Measurements from ENCODE around the gene MGAT4B. TPM values are rescaled to one million over a fixed set of nuclear protein-coding genes. Genes with fewer than 3 reads are reported as not detected.

Gene MGAT4B
- total RNA-seq, 1 donor from 2014 or later, result 163 TPM

DNA sequence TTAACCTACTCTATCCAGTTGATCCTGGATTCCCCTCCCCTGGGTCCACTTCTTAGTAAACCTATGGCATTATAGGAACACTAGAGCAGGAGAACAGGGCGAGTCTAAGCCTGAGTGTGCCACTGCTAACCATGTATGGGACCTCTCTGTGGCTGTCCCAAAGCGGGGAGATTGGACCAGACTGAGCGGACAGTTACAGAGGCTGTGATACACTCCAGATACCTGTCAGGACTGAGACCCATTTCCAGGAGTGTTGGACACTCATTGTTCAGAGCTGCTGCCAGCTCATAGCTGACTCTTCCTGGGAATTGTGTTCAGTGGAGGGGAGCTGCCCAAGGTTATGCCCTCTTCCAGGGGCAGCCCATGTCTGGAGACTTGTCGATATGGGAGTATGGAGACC lies 24.8 kb downstream of the MGAT4B start:
- TF ChIP-seq, protein P1, sequence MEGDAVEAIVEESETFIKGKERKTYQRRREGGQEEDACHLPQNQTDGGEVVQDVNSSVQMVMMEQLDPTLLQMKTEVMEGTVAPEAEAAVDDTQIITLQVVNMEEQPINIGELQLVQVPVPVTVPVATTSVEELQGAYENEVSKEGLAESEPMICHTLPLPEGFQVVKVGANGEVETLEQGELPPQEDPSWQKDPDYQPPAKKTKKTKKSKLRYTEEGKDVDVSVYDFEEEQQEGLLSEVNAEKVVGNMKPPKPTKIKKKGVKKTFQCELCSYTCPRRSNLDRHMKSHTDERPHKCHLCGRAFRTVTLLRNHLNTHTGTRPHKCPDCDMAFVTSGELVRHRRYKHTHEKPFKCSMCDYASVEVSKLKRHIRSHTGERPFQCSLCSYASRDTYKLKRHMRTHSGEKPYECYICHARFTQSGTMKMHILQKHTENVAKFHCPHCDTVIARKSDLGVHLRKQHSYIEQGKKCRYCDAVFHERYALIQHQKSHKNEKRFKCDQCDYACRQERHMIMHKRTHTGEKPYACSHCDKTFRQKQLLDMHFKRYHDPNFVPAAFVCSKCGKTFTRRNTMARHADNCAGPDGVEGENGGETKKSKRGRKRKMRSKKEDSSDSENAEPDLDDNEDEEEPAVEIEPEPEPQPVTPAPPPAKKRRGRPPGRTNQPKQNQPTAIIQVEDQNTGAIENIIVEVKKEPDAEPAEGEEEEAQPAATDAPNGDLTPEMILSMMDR (IDR thresholded peaks at IDR 0.05; ENCODE audit: unreplicated experiment), result no peak

DNA sequence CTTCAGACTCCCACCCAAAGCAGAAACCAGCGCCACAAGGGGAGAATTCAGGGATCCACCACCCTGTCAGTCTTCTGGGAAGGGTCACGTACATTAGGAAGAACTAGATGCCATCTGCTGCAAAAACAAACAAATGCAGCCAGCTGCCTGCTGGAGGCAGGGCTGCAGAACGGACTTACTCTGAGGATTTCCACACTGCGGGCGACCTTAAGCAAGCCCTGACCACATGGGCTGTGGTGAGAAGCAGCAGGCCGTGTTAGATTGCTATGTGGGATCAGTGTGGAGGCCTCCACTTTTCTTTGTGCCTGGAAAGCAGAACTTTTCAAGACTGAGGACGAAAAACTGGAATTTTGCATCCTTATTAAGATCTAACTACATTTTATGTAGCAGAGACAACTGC lies 26.3 kb downstream of the MGAT4B start:
- DNase-seq (ENCODE audit: low spot score), result no peak
- H3K27ac Mint-ChIP-seq (ENCODE audit: unreplicated experiment), result no peak overlapping the region
- peaks cover 31% of the 10 kb centered on the region for H3K36me3 Mint-ChIP-seq (ENCODE audit: low read depth, unreplicated experiment)
- TF ChIP-seq, protein P1 (IDR thresholded peaks at IDR 0.05; ENCODE audit: unreplicated experiment), result no peak
- H3K27me3 Mint-ChIP-seq (ENCODE audit: unreplicated experiment), result peaks cover 5% of the 10 kb centered on the region
- H3K4me1 Mint-ChIP-seq (ENCODE audit: unreplicated experiment), result peaks cover 6% of the 10 kb centered on the region
- H3K9me3 Mint-ChIP-seq (ENCODE audit: unreplicated experiment), result no peaks in the 10 kb centered on the region
- H3K4me3 Mint-ChIP-seq (ENCODE audit: unreplicated experiment), result no peak overlapping the region

More for the DNA sequence above, 24.8 kb downstream of the MGAT4B start:
- DNase-seq (ENCODE audit: low spot score), result no peak
- Mint-ChIP-seq H3K27me3 (ENCODE audit: unreplicated experiment) (peaks cover 5% of the 10 kb centered on the region), H3K4me1 (ENCODE audit: unreplicated experiment) (peaks cover 6% of the 10 kb centered on the region), H3K9me3 (ENCODE audit: unreplicated experiment) (no peaks in the 10 kb centered on the region), H3K27ac (ENCODE audit: unreplicated experiment) (no peak overlapping the region), H3K4me3 (ENCODE audit: unreplicated experiment) (no peak overlapping the region), H3K36me3 (ENCODE audit: low read depth, unreplicated experiment) (peaks cover 23% of the 10 kb centered on the region)

DNA sequence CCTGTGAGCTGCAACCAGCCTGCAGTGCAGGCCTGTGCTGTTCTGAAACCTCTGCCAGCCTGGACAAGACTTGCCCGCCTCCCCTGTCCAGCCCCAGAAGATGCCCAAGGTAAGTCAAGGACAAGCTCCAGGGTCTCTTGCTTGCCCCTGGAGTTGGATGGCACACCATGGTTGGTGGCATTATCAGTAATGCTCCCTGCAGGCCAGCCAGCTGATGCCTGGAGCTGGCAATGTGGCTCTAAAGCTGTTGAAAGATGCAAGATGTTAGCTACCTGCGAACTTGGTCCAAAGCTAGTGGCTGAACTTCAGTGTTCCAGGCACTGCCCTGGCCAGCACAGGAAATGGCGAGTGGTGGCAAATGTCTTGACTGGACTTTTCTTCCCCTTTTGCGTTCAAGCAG lies 26.8 kb downstream of the MGAT4B start:
- DNase-seq (ENCODE audit: low spot score), result no peak
- Mint-ChIP-seq H3K36me3 (ENCODE audit: low read depth, unreplicated experiment) (peaks cover 31% of the 10 kb centered on the region), H3K4me1 (ENCODE audit: unreplicated experiment) (peaks cover 6% of the 10 kb centered on the region), H3K4me3 (ENCODE audit: unreplicated experiment) (no peak overlapping the region), H3K27me3 (ENCODE audit: unreplicated experiment) (peaks cover 5% of the 10 kb centered on the region), H3K9me3 (ENCODE audit: unreplicated experiment) (no peaks in the 10 kb centered on the region), H3K27ac (ENCODE audit: unreplicated experiment) (no peak overlapping the region)
- TF ChIP-seq, protein P1 (IDR thresholded peaks at IDR 0.05; ENCODE audit: unreplicated experiment), result no peak

DNA sequence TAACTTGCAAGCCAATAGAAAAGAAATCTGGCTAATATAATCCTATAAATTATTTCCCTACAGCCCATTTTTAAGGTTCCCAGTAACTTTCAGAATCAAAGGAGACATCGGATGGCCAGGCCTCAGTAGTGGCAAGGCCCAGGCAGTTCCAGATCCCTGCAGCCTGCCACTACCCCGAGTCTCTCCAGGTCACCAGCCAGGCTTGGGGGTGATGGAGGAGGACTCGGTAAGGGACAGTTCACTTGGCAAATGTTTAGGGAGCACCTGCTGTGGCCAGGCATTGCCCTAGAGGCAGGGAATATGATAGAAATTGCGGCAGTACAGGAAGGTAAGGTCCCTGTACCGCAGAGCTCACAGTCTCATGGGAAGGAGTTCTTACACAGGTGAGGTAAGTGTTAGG lies 28.1 kb downstream of the MGAT4B start:
- peaks cover 6% of the 10 kb centered on the region for H3K4me1 Mint-ChIP-seq (ENCODE audit: unreplicated experiment)
- no peak overlapping the region for H3K4me3 Mint-ChIP-seq (ENCODE audit: unreplicated experiment)
- H3K9me3 Mint-ChIP-seq (ENCODE audit: unreplicated experiment), result no peaks in the 10 kb centered on the region
- peak overlapping the region; percentile 26 for H3K27ac Mint-ChIP-seq (ENCODE audit: unreplicated experiment)
- peaks cover 5% of the 10 kb centered on the region for H3K27me3 Mint-ChIP-seq (ENCODE audit: unreplicated experiment)
- H3K36me3 Mint-ChIP-seq (ENCODE audit: low read depth, unreplicated experiment), result peaks cover 35% of the 10 kb centered on the region
- no peak for DNase-seq (ENCODE audit: low spot score)
- TF ChIP-seq, protein P1 (IDR thresholded peaks at IDR 0.05; ENCODE audit: unreplicated experiment), result no peak

DNA sequence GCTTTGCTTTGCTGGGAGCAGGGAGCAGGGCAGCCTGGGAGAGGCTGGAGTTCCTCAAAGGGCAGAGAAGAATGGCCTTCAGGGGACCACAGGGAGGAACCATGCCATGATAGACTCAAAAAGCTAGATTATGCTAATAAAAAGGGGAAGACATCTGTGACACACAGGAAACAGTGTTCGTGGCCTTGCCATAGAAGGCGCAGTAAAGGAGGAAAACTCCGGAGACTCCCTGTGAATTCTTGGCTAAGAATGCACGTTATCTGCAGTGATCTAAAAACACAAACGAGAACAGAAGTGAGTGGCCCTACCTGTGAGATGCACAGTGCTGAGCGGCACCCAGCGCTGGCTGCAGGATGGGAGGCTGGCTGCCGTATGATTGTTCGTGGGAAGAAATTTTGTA lies 28.8 kb downstream of the MGAT4B start:
- TF ChIP-seq, protein P1 (IDR thresholded peaks at IDR 0.05; ENCODE audit: unreplicated experiment), result no peak
- no peak overlapping the region for H3K4me3 Mint-ChIP-seq (ENCODE audit: unreplicated experiment)

More for the DNA sequence above, 28.8 kb downstream of the MGAT4B start:
- Mint-ChIP-seq H3K36me3 (ENCODE audit: low read depth, unreplicated experiment) (peaks cover 42% of the 10 kb centered on the region), H3K4me1 (ENCODE audit: unreplicated experiment) (peaks cover 6% of the 10 kb centered on the region), H3K27ac (ENCODE audit: unreplicated experiment) (peak overlapping the region; percentile 63), H3K27me3 (ENCODE audit: unreplicated experiment) (peaks cover 5% of the 10 kb centered on the region), H3K9me3 (ENCODE audit: unreplicated experiment) (no peaks in the 10 kb centered on the region)
- DNase-seq (ENCODE audit: low spot score), result no peak
